GM12878 (cell line): ENCODE results near the gene IQGAP3. TPM values are rescaled to one million over a fixed set of nuclear protein-coding genes. Genes with fewer than 3 reads are reported as not detected.
A peak's percentile ranks its signal among the peaks of the same experiment; 100 is the strongest.

ENCODE experiments used
- CBFB ChIP-seq: IDR thresholded peaks from 2 replicates; pipeline ENCODE4 v1.6.1; 2016; ENCODE audit warnings: antibody characterized with exemption, low read depth
- CEBPZ ChIP-seq: fragments of 150-350 bp; IDR thresholded peaks from 2 replicates; pipeline ENCODE4 v1.6.1; 2016; ENCODE audit warnings: low read depth, low read length
- EED ChIP-seq: sonication (generic); IDR thresholded peaks from 2 replicates; pipeline ENCODE4 v1.6.1; 2016; ENCODE audit warnings: antibody characterized with exemption, low read depth
- HDGF ChIP-seq: fragments of 450-650 bp; IDR thresholded peaks from 2 replicates; pipeline ENCODE4 v1.6.1; 2016; ENCODE audit warnings: antibody characterized with exemption
- JUND ChIP-seq: IDR thresholded peaks from 2 replicates; pipeline ENCODE4 v1.6.1; 2012; ENCODE audit warnings: low read depth, mild to moderate bottlenecking, low read length, improper control_type of control experiment, moderate library complexity
- MTA2 ChIP-seq: fragments of 450-650 bp; IDR thresholded peaks from 2 replicates; pipeline ENCODE4 v1.6.1; 2016; ENCODE audit warnings: low read depth, mild to moderate bottlenecking, moderate library complexity
- MYB ChIP-seq: fragments of 150-350 bp; IDR thresholded peaks from 2 replicates; pipeline ENCODE4 v1.6.1; 2014; ENCODE audit warnings: mild to moderate bottlenecking, low read depth, low read length, borderline replicate concordance
- NFYB ChIP-seq: IDR thresholded peaks from 2 replicates; pipeline ENCODE4 v1.6.1; 2011; ENCODE audit warnings: low read depth, mild to moderate bottlenecking, low read length, improper control_type of control experiment, moderate library complexity; ENCODE audit not compliant: insufficient read depth
- POU2F2 ChIP-seq: IDR thresholded peaks from 3 replicates; pipeline ENCODE4 v1.6.1; 2011; ENCODE audit warnings: low read depth, mild to moderate bottlenecking, low read length, borderline replicate concordance
- RCOR1 ChIP-seq: conservative IDR thresholded peaks from 2 replicates; pipeline ENCODE4 v1.6.1; 2012; ENCODE audit warnings: low read depth, low read length, improper control_type of control experiment
- SIN3A ChIP-seq: IDR thresholded peaks from 2 replicates; pipeline ENCODE4 v1.6.1; 2012; ENCODE audit warnings: low read depth, low read length, improper control_type of control experiment
- TCF12 ChIP-seq: IDR thresholded peaks from 2 replicates; pipeline ENCODE4 v1.6.1; 2011; ENCODE audit warnings: low read depth, mild to moderate bottlenecking, low read length
- TCF3 ChIP-seq: IDR thresholded peaks from 2 replicates; pipeline ENCODE4 v1.6.1; 2012; ENCODE audit warnings: low read depth, mild to moderate bottlenecking, low read length, borderline replicate concordance; ENCODE audit not compliant: insufficient read depth
- ZBTB4 ChIP-seq: fragments of 450-650 bp; formaldehyde crosslinking; IDR thresholded peaks from 2 replicates; pipeline ENCODE4 v1.4.0; 2022; ENCODE audit warnings: mild to moderate bottlenecking, moderate library complexity
- polyA plus RNA-seq, 11 experiments: library from polyadenylated mRNA; depleted of rRNA in 4 of 11; unstranded in 6 of 11; stranded (reverse) in 5 of 11; fragments of >200 nt; fragmentation: Nextera tagmentation in 4 of 11; fragmentation: Illumina TruSeq in 1 of 11; extraction: Ambion mirVana in 4 of 11; extraction: Trizol in 1 of 11; gene quantifications; 1 replicate in 1 of 11; 2 replicates in 10 of 11; pipeline versions ENCODE4 v1.2.1 to v1.2.3, GENCODE V29; 2011 to 2016; ENCODE audit warnings: inconsistent platforms in 2 of 11, missing spikeins in 2 of 11, low read depth in 1 of 11
- total RNA-seq, 4 experiments: library from RNA; depleted of rRNA in 3 of 4; stranded (reverse); fragments of >200 nt in 3 of 4; fragmentation: Illumina TruSeq in 1 of 4; extraction: Trizol in 1 of 4; gene quantifications; 2 replicates each; pipeline versions ENCODE4 v1.2.1 to v1.2.3, GENCODE V29; 2013 to 2021

IQGAP3 gene
- total and polyA plus RNA-seq, 10 of the 15 experiments (the other 5 are each of a cell fraction or from before 2014, with no cell fraction given): 1.1 to 10.7 (median 7.9) TPM

GRCh38 chr1:156496211-156496761, 76.1 kb downstream of the IQGAP3 start (continued):
- TF ChIP-seq NFYB (no peak), CBFB (no peak), TCF12 (0 out of 2 replicates have a peak, but pooled peaks have one; percentile 4), MTA2 (0 out of 2 replicates have a peak, but pooled peaks have one; percentile 38), ZBTB4 (no peak), EED (0 out of 2 replicates have a peak, but pooled peaks have one; percentile 15), MYB (no peak), POU2F2 (no peak), JUND (no peak), SIN3A (no peak), HDGF (no peak), CEBPZ (no peak), RCOR1 (no peak), TCF3 (peak; percentile 67; the same call in 1 of the 2 replicates)
